K562 (cell line): Measurements from ENCODE around the gene TBL1X. TPM values are rescaled to one million over a fixed set of nuclear protein-coding genes. Genes with fewer than 3 reads are reported as not detected.

Source experiments
- BDP1 ChIP-seq: IDR thresholded peaks from 3 replicates; pipeline ENCODE4 v1.6.1; 2011; ENCODE audit not compliant: insufficient read length, insufficient read depth
- BHLHE40 ChIP-seq: IDR thresholded peaks from 2 replicates; pipeline ENCODE4 v1.6.1; 2011; ENCODE audit warnings: low read length, improper control_type of control experiment
- FIP1L1 ChIP-seq: fragments of 200-400 bp; formaldehyde crosslinking; IDR thresholded peaks from 2 replicates; pipeline ENCODE4 v1.6.1; 2018; ENCODE audit warnings: mild to moderate bottlenecking, low read depth, low read length; ENCODE audit not compliant: poor library complexity, severe bottlenecking
- FOXA1 ChIP-seq: fragments of 450-650 bp; IDR thresholded peaks from 2 replicates; pipeline ENCODE4 v1.6.1; 2016; ENCODE audit warnings: mild to moderate bottlenecking, borderline replicate concordance
- HLTF ChIP-seq: fragments of 450-650 bp; IDR thresholded peaks from 2 replicates; pipeline ENCODE4 v1.6.1; 2016
- IRF9 ChIP-seq: fragments of 450-650 bp; IDR thresholded peaks from 2 replicates; pipeline ENCODE4 v1.6.1; 2016; ENCODE audit warnings: missing biosample characterization, missing genetic modification characterization
- KAT7 ChIP-seq: sonication (generic); formaldehyde crosslinking; IDR thresholded peaks from 2 replicates; pipeline ENCODE4 v1.8.0; 2022; ENCODE audit warnings: missing genetic modification reagents, mild to moderate bottlenecking, borderline replicate concordance
- MECOM ChIP-seq: fragments of 250-450 bp; sonication (Bioruptor Pico); IDR thresholded peaks from 2 replicates; pipeline ENCODE4 v1.8.0; 2022; ENCODE audit warnings: inconsistent platforms
- MTA1 ChIP-seq: fragments of 450-650 bp; IDR thresholded peaks from 2 replicates; pipeline ENCODE4 v1.6.1; 2017; ENCODE audit warnings: borderline replicate concordance
- NONO ChIP-seq, 2 experiments: fragments of 200-400 bp in 1 of 2; fragments of 450-650 bp in 1 of 2; formaldehyde crosslinking in 1 of 2; IDR thresholded peaks; 2 replicates each; pipeline ENCODE4 v1.6.1; 2017; ENCODE audit warnings: low read depth in 2 of 2, mild to moderate bottlenecking in 2 of 2, moderate library complexity in 2 of 2, low read length in 1 of 2
- OTX1 ChIP-seq: fragments of 450-650 bp; formaldehyde crosslinking; IDR thresholded peaks from 2 replicates; pipeline ENCODE4 v1.4.0; 2022; ENCODE audit warnings: mild to moderate bottlenecking
- REST ChIP-seq, 2 experiments: fragments of 450-650 bp; formaldehyde crosslinking in 1 of 2; IDR thresholded peaks; 2 replicates each; pipeline versions ENCODE4 v1.4.0 to v1.6.1; 2014 to 2020; ENCODE audit warnings: mild to moderate bottlenecking in 2 of 2, borderline replicate concordance in 1 of 2, low read depth in 1 of 2
- SRSF1 ChIP-seq: fragments of 200-400 bp; formaldehyde crosslinking; IDR thresholded peaks from 2 replicates; pipeline ENCODE4 v1.6.1; 2017; ENCODE audit warnings: mild to moderate bottlenecking, low read depth, low read length, moderate library complexity
- TSC22D4 ChIP-seq: fragments of 450-650 bp; IDR thresholded peaks from 2 replicates; pipeline ENCODE4 v1.6.1; 2016; ENCODE audit warnings: missing genetic modification characterization, missing biosample characterization, control low read depth
- ZBTB1 ChIP-seq: sonication (generic); formaldehyde crosslinking; IDR thresholded peaks from 2 replicates; pipeline ENCODE4 v1.8.1; 2023; ENCODE audit warnings: missing genetic modification reagents, low read depth, mild to moderate bottlenecking, borderline replicate concordance
- ZBTB9 ChIP-seq: fragments of 450-650 bp; formaldehyde crosslinking; IDR thresholded peaks from 2 replicates; pipeline ENCODE4 v1.4.0; 2020; ENCODE audit warnings: mild to moderate bottlenecking, moderate library complexity
- ZNF133 ChIP-seq: fragments of 250-450 bp; sonication (Bioruptor Pico); IDR thresholded peaks from 2 replicates; pipeline ENCODE4 v1.4.0; 2020; ENCODE audit warnings: mild to moderate bottlenecking
- ZNF707 ChIP-seq: fragments of 250-450 bp; sonication (Bioruptor Pico); conservative IDR thresholded peaks from 2 replicates; pipeline ENCODE4 v1.8.0; 2022; ENCODE audit warnings: inconsistent platforms, mild to moderate bottlenecking, moderate library complexity
- ZSCAN29 ChIP-seq: fragments of 450-650 bp; IDR thresholded peaks from 2 replicates; pipeline ENCODE4 v1.6.1; 2017
- polyA plus RNA-seq, 8 experiments: library from polyadenylated mRNA; depleted of rRNA in 4 of 8; stranded (reverse) in 5 of 8; unstranded in 3 of 8; fragments of >200 nt; fragmentation: Nextera tagmentation in 2 of 8; fragmentation: Illumina TruSeq in 1 of 8; extraction: Ambion mirVana in 2 of 8; extraction: Trizol in 1 of 8; gene quantifications; 2 replicates each; pipeline versions ENCODE4 v1.2.1 to v1.2.3, GENCODE V29; 2011 to 2014; ENCODE audit warnings: inconsistent platforms in 1 of 8, missing spikeins in 1 of 8
- total RNA-seq, 7 experiments: library from RNA; depleted of rRNA in 6 of 7; stranded (reverse); fragments of >200 nt in 6 of 7; fragmentation: Illumina TruSeq in 2 of 7; extraction: Trizol in 2 of 7; gene quantifications; 2 replicates each; pipeline versions ENCODE4 v1.2.1 to v1.2.3, GENCODE V29; 2011 to 2021; ENCODE audit warnings: low replicate concordance in 1 of 7

Gene TBL1X
- total and polyA plus RNA-seq, 9 of the 15 experiments (the other 6 are each of a cell fraction or from before 2014, with no cell fraction given), result 6.0 to 49.6 (median 19.7) TPM

GRCh38 chrX:9515973-9516538, 51.2 kb downstream of the TBL1X start (continued):
- TF ChIP-seq ZNF133 (CRISPR knock-in tag) (no peak), SRSF1 (no peak), FOXA1 (no peak), BHLHE40 (peak; percentile 86), NONO (IDR thresholded peaks at IDR 0.05; ENCODE audit: low read depth in 2 of 2, low read length in 1 of 2) (no peak), ZNF707 (CRISPR knock-in tag) (no peak), KAT7 (CRISPR knock-in tag) (no peak), FIP1L1 (no peak), REST (IDR thresholded peaks at IDR 0.05; ENCODE audit: borderline replicate concordance) (no peak), REST (CRISPR knock-in tag; IDR thresholded peaks at IDR 0.05; ENCODE audit: low read depth) (no peak), OTX1 (CRISPR knock-in tag) (no peak), MECOM (CRISPR knock-in tag) (peak; percentile 81), HLTF (no peak), TSC22D4 (tag) (no peak), ZBTB1 (no peak), IRF9 (tag) (no peak), BDP1 (no peak), ZBTB9 (CRISPR knock-in tag) (no peak), MTA1 (peak; percentile 40; the same call in 1 of the 2 replicates), ZSCAN29 (no peak)
